SK-N-SH (cell line): ENCODE data around the gene PRDM15.

Experiments
- CHD2 ChIP-seq: fragments of 150-350 bp; IDR thresholded peaks from 2 replicates; pipeline ENCODE4 v1.6.1; 2018; ENCODE audit warnings: low read length; ENCODE audit not compliant: partially characterized antibody
- ELF1 ChIP-seq: IDR thresholded peaks from 2 replicates; pipeline ENCODE4 v1.4.0; 2012
- SIN3A ChIP-seq: IDR thresholded peaks from 2 replicates; pipeline ENCODE4 v1.6.1; 2012; ENCODE audit warnings: low read depth, mild to moderate bottlenecking, low read length, moderate library complexity, borderline replicate concordance
- TCF12 ChIP-seq: IDR thresholded peaks from 2 replicates; pipeline ENCODE4 v1.4.0; 2012
- TF ChIP-seq, protein P1 (sequence below): fragments of 200-600 bp; sonication (generic); IDR thresholded peaks from 2 replicates; pipeline ENCODE4 v1.6.1; 2017; ENCODE audit warnings: antibody characterized with exemption, mild to moderate bottlenecking, moderate library complexity

DNA sequence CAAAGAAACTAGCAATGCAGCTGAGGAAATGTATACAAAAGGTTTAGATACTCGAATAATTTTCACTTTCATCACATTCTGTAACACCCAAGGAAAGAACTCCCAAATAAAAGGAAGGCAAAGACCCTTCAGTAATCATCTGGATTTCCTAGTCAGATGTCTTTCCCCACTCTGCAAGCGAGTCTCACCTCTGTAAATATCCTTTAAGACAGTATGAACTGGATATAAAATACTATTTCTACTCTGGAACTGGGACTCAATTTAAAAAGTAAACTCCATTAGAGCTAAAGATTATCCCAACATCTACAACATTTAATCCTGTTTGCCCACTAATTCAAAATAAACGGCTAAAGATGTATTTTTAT is 47.6 kb upstream of the PRDM15 start:
- TF ChIP-seq TCF12 (no peak), SIN3A (no peak), CHD2 (no peak), ELF1 (no peak)
- TF ChIP-seq, protein P1, sequence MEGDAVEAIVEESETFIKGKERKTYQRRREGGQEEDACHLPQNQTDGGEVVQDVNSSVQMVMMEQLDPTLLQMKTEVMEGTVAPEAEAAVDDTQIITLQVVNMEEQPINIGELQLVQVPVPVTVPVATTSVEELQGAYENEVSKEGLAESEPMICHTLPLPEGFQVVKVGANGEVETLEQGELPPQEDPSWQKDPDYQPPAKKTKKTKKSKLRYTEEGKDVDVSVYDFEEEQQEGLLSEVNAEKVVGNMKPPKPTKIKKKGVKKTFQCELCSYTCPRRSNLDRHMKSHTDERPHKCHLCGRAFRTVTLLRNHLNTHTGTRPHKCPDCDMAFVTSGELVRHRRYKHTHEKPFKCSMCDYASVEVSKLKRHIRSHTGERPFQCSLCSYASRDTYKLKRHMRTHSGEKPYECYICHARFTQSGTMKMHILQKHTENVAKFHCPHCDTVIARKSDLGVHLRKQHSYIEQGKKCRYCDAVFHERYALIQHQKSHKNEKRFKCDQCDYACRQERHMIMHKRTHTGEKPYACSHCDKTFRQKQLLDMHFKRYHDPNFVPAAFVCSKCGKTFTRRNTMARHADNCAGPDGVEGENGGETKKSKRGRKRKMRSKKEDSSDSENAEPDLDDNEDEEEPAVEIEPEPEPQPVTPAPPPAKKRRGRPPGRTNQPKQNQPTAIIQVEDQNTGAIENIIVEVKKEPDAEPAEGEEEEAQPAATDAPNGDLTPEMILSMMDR: no peak
